ENCODE data around the gene TRAPPC5.

The TRAPPC5 gene

GRCh38 chr19:7699003-7699402, 18.4 kb downstream of the TRAPPC5 start:
- DNase-seq: no peak

GRCh38 chr19:7699417-7700401, 19.1 kb downstream of the TRAPPC5 start:
- DNase-seq: no peak

- DNase-seq: no peak
Measured at GRCh38 chr19:7701049-7701653, 20.5 kb downstream of the TRAPPC5 start.

- DNase-seq: no peak
Measured at GRCh38 chr19:7701654-7702457, 21.2 kb downstream of the TRAPPC5 start, which contains the start of gene FCER2. FCER2 (minus strand) TSS chr19:7702131; CDS start chr19:7699760, 2,371 bp downstream.

GRCh38 chr19:7703332-7703731, 22.7 kb downstream of the TRAPPC5 start:
- DNase-seq: no peak

- DNase-seq: no peak
Measured at GRCh38 chr19:7704280-7705060, 23.8 kb downstream of the TRAPPC5 start.

- peak in 2 of 58 donors; percentile 2 for DNase-seq
Measured at GRCh38 chr19:7705387-7706187, 25.0 kb downstream of the TRAPPC5 start.

GRCh38 chr19:7706188-7706954, 25.7 kb downstream of the TRAPPC5 start:
- no peak for DNase-seq

GRCh38 chr19:7706955-7707456, 26.4 kb downstream of the TRAPPC5 start:
- DNase-seq: no peak

GRCh38 chr19:7709932-7710460, 29.4 kb downstream of the TRAPPC5 start:
- no peak for DNase-seq

- no peak for DNase-seq
Measured at GRCh38 chr19:7710616-7711015, 30.0 kb downstream of the TRAPPC5 start.

GRCh38 chr19:7715671-7716070, 35.0 kb downstream of the TRAPPC5 start:
- DNase-seq: no peak

- DNase-seq: no peak
Measured at GRCh38 chr19:7716762-7717161, 36.1 kb downstream of the TRAPPC5 start.

GRCh38 chr19:7718668-7719067, 38.0 kb downstream of the TRAPPC5 start:
- DNase-seq: no peak

- no peak for DNase-seq
Measured at GRCh38 chr19:7720351-7720750, 39.7 kb downstream of the TRAPPC5 start.

GRCh38 chr19:7722231-7722651, 41.6 kb downstream of the TRAPPC5 start:
- DNase-seq: no peak

- DNase-seq: no peak
Measured at GRCh38 chr19:7725791-7726190, 45.2 kb downstream of the TRAPPC5 start.

GRCh38 chr19:7729211-7729610, 48.6 kb downstream of the TRAPPC5 start:
- no peak for DNase-seq
